HepG2 (cell line): Measurements from ENCODE around the gene MCRIP2. TPM values are rescaled to one million over a fixed set of nuclear protein-coding genes. Genes with fewer than 3 reads are reported as not detected.

Experiments
- CCDC6 ChIP-seq: sonication (generic); formaldehyde crosslinking; IDR thresholded peaks from 2 replicates; pipeline ENCODE4 v1.8.1; 2022; ENCODE audit warnings: mild to moderate bottlenecking, missing genetic modification reagents, moderate library complexity
- SRSF9 ChIP-seq: fragments of 200-400 bp; formaldehyde crosslinking; IDR thresholded peaks from 2 replicates; pipeline ENCODE4 v1.6.1; 2018; ENCODE audit warnings: borderline replicate concordance, mild to moderate bottlenecking, low read depth, low read length; ENCODE audit not compliant: insufficient read depth, poor library complexity, severe bottlenecking
- TGIF2 ChIP-seq: IDR thresholded peaks from 2 replicates; pipeline ENCODE4 v1.6.1; 2016; ENCODE audit warnings: control low read depth, missing compliant biosample characterization
- ZFP41 ChIP-seq: sonication (generic); formaldehyde crosslinking; IDR thresholded peaks from 2 replicates; pipeline ENCODE4 v1.4.0; 2020; ENCODE audit warnings: mild to moderate bottlenecking, missing genetic modification reagents, borderline replicate concordance
- ZNF883 ChIP-seq: sonication (generic); formaldehyde crosslinking; IDR thresholded peaks from 2 replicates; pipeline ENCODE4 v1.5.1; 2020; ENCODE audit warnings: mild to moderate bottlenecking, missing genetic modification reagents; ENCODE audit errors: not compliant biosample characterization
- ZSCAN29 ChIP-seq: sonication (generic); formaldehyde crosslinking; conservative IDR thresholded peaks from 2 replicates; pipeline ENCODE4 v1.4.0; 2020; ENCODE audit warnings: mild to moderate bottlenecking, missing genetic modification reagents
- polyA plus RNA-seq, 8 experiments: library from polyadenylated mRNA; depleted of rRNA in 3 of 8; stranded (reverse) in 7 of 8; unstranded in 1 of 8; fragments of >200 nt; fragmentation: Illumina TruSeq in 4 of 8; extraction: Trizol in 4 of 8; gene quantifications; 2 replicates each; pipeline versions ENCODE4 v1.2.1 to v1.2.3, GENCODE V29; 2011 to 2016; ENCODE audit warnings: low read depth in 4 of 8, missing spikeins in 1 of 8, mixed read lengths in 1 of 8; ENCODE audit not compliant: insufficient read depth in 1 of 8
- total RNA-seq, 5 experiments: library from RNA; depleted of rRNA; stranded (reverse); fragments of >200 nt; fragmentation: Illumina TruSeq; extraction: Trizol; gene quantifications; 2 replicates each; pipeline ENCODE4 v1.2.3, GENCODE V29; 2016; ENCODE audit warnings: low read depth in 1 of 5
- TF ChIP-seq, protein P1 (sequence below): sonication (generic); formaldehyde crosslinking; IDR thresholded peaks from 2 replicates; pipeline ENCODE4 v1.4.0; 2020; ENCODE audit warnings: mild to moderate bottlenecking, missing genetic modification reagents
- TF ChIP-seq, protein P2 (sequence below): sonication (generic); formaldehyde crosslinking; conservative IDR thresholded peaks from 2 replicates; pipeline ENCODE4 v1.4.0; 2020; ENCODE audit warnings: missing genetic modification reagents
- TF ChIP-seq, protein P3 (sequence below): sonication (generic); formaldehyde crosslinking; IDR thresholded peaks from 2 replicates; pipeline ENCODE4 v1.9.0; 2021; ENCODE audit warnings: missing genetic modification reagents, mild to moderate bottlenecking, borderline replicate concordance
- TF ChIP-seq, protein P4 (sequence below): sonication (generic); formaldehyde crosslinking; IDR thresholded peaks from one replicate; pipeline ENCODE4 v1.5.1; 2020; ENCODE audit warnings: mild to moderate bottlenecking, missing genetic modification reagents; ENCODE audit errors: not compliant biosample characterization
- TF ChIP-seq, protein P5 (sequence below): sonication (generic); formaldehyde crosslinking; IDR thresholded peaks from 2 replicates; pipeline ENCODE4 v1.5.0; 2020; ENCODE audit warnings: mild to moderate bottlenecking, low read depth, missing genetic modification reagents, borderline replicate concordance

The MCRIP2 gene
- total and polyA plus RNA-seq, 2 of the 13 experiments (the other 11 are each of a cell fraction or from before 2014, with no cell fraction given): 39.6 to 76.7 TPM

DNA sequence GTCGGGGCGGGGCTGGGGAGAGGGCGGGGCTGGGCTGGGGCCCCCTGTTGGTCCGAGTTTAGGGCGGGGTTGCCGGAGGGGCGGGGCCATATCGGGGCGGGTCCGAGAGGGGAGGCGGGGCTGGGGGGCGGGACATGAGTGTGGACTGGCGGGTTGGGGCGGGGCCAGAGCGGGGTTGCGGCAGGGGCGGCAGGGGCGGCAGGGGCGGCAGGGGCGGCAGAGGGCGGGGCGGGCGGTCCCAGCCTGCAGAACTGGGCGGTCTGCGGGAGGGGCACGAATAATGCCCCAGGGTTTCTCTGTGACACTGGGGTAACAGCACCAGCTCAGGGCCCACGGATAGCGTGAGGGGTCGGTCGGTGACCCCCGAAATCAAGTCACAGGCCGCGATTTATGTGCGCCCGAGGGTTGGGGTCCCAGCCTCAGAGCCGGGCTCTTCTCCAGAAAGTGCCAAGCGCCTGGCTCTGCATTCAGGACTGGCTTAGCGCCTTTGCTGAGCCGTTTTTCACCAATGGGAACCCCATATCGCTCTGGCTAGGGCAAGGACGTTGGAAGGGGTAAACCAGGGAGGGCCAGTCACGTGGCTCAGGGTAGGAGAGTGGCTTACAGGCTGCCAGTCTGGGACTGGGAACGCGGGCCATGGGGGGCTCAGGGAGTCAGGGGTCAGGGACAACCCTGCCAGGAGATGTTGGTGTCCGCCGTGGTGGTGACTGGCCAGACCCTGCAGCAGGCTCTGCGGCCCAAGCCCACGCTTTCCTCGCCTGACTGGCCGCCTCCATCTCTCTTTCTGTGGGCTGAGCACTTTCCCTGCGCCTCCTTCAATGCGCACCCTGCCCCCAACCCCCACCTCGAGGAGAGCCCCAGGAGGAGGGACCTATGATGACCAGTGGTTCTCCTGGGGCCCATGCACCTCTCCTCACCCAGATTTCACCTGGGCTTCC, 4.3 kb upstream of the MCRIP2 start (continued):
- TF ChIP-seq, protein P1, sequence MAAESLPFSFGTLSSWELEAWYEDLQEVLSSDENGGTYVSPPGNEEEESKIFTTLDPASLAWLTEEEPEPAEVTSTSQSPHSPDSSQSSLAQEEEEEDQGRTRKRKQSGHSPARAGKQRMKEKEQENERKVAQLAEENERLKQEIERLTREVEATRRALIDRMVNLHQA (CRISPR knock-in tag): no peak
- TF ChIP-seq, protein P2, sequence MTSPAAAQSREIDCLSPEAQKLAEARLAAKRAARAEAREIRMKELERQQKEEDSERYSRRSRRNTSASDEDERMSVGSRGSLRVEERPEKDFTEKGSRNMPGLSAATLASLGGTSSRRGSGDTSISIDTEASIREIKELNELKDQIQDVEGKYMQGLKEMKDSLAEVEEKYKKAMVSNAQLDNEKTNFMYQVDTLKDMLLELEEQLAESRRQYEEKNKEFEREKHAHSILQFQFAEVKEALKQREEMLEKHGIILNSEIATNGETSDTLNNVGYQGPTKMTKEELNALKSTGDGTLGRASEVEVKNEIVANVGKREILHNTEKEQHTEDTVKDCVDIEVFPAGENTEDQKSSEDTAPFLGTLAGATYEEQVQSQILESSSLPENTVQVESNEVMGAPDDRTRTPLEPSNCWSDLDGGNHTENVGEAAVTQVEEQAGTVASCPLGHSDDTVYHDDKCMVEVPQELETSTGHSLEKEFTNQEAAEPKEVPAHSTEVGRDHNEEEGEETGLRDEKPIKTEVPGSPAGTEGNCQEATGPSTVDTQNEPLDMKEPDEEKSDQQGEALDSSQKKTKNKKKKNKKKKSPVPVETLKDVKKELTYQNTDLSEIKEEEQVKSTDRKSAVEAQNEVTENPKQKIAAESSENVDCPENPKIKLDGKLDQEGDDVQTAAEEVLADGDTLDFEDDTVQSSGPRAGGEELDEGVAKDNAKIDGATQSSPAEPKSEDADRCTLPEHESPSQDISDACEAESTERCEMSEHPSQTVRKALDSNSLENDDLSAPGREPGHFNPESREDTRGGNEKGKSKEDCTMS (CRISPR knock-in tag): no peak
- TF ChIP-seq TGIF2 (CRISPR knock-in tag) (no peak), CCDC6 (CRISPR knock-in tag) (no peak), SRSF9 (no peak), ZSCAN29 (CRISPR knock-in tag) (no peak), ZNF883 (CRISPR knock-in tag) (peak; percentile 73), ZFP41 (CRISPR knock-in tag) (no peak)
- TF ChIP-seq, protein P3, sequence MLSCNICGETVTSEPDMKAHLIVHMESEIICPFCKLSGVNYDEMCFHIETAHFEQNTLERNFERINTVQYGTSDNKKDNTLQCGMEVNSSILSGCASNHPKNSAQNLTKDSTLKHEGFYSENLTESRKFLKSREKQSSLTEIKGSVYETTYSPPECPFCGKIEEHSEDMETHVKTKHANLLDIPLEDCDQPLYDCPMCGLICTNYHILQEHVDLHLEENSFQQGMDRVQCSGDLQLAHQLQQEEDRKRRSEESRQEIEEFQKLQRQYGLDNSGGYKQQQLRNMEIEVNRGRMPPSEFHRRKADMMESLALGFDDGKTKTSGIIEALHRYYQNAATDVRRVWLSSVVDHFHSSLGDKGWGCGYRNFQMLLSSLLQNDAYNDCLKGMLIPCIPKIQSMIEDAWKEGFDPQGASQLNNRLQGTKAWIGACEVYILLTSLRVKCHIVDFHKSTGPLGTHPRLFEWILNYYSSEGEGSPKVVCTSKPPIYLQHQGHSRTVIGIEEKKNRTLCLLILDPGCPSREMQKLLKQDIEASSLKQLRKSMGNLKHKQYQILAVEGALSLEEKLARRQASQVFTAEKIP (CRISPR knock-in tag): no peak
- TF ChIP-seq, protein P4, sequence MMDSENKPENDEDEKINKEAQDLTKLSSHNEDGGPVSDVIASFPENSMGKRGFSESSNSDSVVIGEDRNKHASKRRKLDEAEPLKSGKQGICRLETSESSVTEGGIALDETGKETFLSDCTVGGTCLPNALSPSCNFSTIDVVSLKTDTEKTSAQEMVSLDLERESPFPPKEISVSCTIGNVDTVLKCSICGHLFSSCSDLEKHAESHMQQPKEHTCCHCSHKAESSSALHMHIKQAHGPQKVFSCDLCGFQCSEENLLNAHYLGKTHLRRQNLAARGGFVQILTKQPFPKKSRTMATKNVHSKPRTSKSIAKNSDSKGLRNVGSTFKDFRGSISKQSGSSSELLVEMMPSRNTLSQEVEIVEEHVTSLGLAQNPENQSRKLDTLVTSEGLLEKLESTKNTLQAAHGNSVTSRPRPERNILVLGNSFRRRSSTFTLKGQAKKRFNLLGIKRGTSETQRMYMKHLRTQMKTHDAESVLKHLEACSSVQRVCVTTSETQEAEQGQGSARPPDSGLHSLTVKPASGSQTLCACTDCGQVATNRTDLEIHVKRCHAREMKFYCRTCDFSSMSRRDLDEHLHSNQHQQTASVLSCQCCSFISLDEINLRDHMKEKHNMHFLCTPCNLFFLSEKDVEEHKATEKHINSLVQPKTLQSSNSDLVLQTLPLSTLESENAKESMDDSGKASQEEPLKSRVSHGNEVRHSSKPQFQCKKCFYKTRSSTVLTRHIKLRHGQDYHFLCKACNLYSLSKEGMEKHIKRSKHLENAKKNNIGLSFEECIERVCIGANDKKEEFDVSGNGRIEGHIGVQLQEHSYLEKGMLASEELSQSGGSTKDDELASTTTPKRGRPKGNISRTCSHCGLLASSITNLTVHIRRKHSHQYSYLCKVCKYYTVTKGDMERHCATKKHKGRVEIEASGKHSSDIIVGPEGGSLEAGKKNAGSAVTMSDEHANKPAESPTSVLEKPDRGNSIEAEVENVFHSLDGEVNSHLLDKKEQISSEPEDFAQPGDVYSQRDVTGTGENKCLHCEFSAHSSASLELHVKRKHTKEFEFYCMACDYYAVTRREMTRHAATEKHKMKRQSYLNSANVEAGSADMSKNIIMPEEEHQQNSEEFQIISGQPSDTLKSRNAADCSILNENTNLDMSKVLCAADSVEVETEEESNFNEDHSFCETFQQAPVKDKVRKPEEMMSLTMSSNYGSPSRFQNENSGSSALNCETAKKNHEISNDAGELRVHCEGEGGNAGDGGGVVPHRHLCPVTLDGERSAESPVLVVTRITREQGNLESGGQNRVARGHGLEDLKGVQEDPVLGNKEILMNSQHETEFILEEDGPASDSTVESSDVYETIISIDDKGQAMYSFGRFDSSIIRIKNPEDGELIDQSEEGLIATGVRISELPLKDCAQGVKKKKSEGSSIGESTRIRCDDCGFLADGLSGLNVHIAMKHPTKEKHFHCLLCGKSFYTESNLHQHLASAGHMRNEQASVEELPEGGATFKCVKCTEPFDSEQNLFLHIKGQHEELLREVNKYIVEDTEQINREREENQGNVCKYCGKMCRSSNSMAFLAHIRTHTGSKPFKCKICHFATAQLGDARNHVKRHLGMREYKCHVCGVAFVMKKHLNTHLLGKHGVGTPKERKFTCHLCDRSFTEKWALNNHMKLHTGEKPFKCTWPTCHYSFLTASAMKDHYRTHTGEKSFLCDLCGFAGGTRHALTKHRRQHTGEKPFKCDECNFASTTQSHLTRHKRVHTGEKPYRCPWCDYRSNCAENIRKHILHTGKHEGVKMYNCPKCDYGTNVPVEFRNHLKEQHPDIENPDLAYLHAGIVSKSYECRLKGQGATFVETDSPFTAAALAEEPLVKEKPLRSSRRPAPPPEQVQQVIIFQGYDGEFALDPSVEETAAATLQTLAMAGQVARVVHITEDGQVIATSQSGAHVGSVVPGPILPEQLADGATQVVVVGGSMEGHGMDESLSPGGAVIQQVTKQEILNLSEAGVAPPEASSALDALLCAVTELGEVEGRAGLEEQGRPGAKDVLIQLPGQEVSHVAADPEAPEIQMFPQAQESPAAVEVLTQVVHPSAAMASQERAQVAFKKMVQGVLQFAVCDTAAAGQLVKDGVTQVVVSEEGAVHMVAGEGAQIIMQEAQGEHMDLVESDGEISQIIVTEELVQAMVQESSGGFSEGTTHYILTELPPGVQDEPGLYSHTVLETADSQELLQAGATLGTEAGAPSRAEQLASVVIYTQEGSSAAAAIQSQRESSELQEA (CRISPR knock-in tag): peak; percentile 40
- TF ChIP-seq, protein P5, sequence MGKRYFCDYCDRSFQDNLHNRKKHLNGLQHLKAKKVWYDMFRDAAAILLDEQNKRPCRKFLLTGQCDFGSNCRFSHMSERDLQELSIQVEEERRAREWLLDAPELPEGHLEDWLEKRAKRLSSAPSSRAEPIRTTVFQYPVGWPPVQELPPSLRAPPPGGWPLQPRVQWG (CRISPR knock-in tag): no peak
